ENCODE results near the gene GPR78.

- TF ChIP-seq, protein P1, sequence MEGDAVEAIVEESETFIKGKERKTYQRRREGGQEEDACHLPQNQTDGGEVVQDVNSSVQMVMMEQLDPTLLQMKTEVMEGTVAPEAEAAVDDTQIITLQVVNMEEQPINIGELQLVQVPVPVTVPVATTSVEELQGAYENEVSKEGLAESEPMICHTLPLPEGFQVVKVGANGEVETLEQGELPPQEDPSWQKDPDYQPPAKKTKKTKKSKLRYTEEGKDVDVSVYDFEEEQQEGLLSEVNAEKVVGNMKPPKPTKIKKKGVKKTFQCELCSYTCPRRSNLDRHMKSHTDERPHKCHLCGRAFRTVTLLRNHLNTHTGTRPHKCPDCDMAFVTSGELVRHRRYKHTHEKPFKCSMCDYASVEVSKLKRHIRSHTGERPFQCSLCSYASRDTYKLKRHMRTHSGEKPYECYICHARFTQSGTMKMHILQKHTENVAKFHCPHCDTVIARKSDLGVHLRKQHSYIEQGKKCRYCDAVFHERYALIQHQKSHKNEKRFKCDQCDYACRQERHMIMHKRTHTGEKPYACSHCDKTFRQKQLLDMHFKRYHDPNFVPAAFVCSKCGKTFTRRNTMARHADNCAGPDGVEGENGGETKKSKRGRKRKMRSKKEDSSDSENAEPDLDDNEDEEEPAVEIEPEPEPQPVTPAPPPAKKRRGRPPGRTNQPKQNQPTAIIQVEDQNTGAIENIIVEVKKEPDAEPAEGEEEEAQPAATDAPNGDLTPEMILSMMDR (IDR thresholded peaks at IDR 0.05; ENCODE audit: low read depth, low read length, missing input control): no peak
- TF ChIP-seq JUND (IDR thresholded peaks at IDR 0.05): no peak
- TF ChIP-seq RXRA (IDR thresholded peaks at IDR 0.05): no peak
- TF ChIP-seq HNF4G (IDR thresholded peaks at IDR 0.05): no peak
- TF ChIP-seq SP1 (IDR thresholded peaks at IDR 0.05): no peak
These were observed 46.8 kb upstream of the GPR78 start for GRCh38 chr4:8533274-8533865.
